OCI-M2 (cell line): ENCODE measurements around the gene CARNS1.
"Not testable (repeated sequence)": the region's sequence is repeated elsewhere in the genome, so short reads cannot be mapped to it uniquely, and the experiment has no call there.

Source experiments
- DNase-seq: peaks from one replicate; lab custom pipeline; 2025; ENCODE audit not compliant: unreplicated experiment; lab: John Stamatoyannopoulos, UW

CARNS1 gene

GRCh38 chr11:67463186-67463585 lies 47.7 kb downstream of the CARNS1 start:
- no peak for DNase-seq

GRCh38 chr11:67463680-67464410 lies 48.4 kb downstream of the CARNS1 start:
- DNase-seq = no peak

- peak; percentile 32 for DNase-seq
These were observed 49.1 kb downstream of the CARNS1 start for GRCh38 chr11:67464411-67465188.

DNA sequence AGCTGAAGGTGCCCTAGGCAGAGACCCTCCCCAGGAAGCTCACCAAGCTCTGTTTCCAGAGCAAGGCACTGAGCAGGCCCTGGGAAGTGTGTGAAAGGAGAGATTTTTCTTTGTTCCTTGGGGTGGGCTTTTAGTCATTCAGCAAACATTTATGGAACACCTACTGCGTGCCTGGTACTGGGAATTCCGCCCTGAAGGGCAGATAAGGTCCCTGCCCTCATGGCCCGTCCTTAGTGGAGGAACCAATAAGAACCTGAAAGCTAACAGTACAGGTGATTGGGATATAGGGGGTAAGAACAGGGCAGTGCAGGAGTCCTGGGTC lies 49.7 kb downstream of the CARNS1 start:
- DNase-seq = no peak

- not testable (repeated sequence) for DNase-seq
These were observed 50.1 kb downstream of the CARNS1 start for GRCh38 chr11:67465530-67465929.

- DNase-seq = no peak
These were observed 50.9 kb downstream of the CARNS1 start for GRCh38 chr11:67466367-67466766.

- DNase-seq = no peak
These were observed 51.7 kb downstream of the CARNS1 start for GRCh38 chr11:67466962-67467771.

DNA sequence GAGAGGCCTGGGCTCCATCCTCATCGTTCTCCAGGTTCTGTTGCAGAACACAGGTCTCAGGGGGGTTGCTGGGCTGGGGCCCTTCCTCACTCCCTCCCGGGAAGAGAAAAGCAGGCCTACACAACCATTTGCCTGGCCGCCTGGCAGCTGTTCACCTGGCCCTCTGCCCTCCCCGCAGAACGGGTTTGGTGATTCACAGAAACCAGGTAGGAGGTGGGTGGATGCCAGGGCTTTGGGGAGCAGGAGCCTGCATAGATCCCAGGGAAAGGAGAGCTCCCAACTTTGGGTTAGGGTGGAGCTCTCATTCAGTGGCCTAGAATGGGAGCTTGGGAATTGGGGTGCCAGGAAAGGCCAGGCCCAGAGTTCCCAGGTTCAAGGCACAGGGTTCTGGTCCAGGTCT lies 52.6 kb downstream of the CARNS1 start:
- no peak for DNase-seq

DNA sequence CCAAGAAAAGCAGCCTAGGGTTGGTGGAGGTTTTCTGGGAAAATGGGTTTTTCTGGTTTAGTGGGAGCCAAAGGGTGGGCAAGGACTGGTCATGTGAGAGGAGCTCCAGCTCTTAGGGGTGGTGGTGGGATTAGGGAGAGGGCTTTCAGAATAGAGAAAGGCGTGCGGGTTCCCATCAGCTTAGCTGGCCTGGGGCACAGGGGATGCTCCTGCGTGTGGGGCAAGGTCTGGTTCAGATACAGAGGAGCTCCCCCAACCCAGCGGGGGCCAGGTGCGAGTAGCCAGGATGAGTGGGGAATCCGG lies 52.9 kb downstream of the CARNS1 start:
- no peak for DNase-seq

- no peak for DNase-seq
These were observed 53.5 kb downstream of the CARNS1 start, which contains the start of gene TMEM134 for GRCh38 chr11:67468759-67469507. TMEM134 (minus strand) TSS chr11:67469251; CDS start chr11:67469192, 59 bp downstream.

DNA sequence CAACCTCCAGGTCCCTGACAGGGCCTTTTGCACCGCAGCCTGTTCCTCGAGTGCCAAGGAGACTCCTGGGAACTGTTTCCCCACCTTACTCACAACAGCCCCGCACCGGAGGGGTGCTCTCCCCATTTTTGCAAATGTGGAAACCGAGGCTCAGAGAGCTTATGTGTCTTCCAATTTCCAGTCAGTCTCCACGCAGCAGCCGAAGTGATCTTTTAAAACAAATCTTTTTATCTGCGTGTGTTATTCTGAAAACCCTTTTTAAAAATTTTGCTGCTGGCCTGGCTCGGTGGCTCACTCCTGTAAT lies 54.0 kb downstream of the CARNS1 start:
- DNase-seq = no peak

GRCh38 chr11:67470337-67471002 lies 55.0 kb downstream of the CARNS1 start:
- no peak for DNase-seq

GRCh38 chr11:67472882-67473281 lies 57.4 kb downstream of the CARNS1 start:
- no peak for DNase-seq
